Activated effector memory CD4-positive, alpha-beta T cell treated with anti-CD3 and anti-CD28 coated beads, Interleukin-2, amount 50 U/mL, for 16 hours (primary cell): ENCODE results near the gene GTF2E1.
"Not testable (repeated sequence)": the region's sequence is repeated elsewhere in the genome, so short reads cannot be mapped to it uniquely, and the experiment has no call there.

Experiments used
- DNase-seq: peaks from one replicate; pipeline ENCODE4 v3.0.0-alpha.2; 2020

The GTF2E1 gene

DNA sequence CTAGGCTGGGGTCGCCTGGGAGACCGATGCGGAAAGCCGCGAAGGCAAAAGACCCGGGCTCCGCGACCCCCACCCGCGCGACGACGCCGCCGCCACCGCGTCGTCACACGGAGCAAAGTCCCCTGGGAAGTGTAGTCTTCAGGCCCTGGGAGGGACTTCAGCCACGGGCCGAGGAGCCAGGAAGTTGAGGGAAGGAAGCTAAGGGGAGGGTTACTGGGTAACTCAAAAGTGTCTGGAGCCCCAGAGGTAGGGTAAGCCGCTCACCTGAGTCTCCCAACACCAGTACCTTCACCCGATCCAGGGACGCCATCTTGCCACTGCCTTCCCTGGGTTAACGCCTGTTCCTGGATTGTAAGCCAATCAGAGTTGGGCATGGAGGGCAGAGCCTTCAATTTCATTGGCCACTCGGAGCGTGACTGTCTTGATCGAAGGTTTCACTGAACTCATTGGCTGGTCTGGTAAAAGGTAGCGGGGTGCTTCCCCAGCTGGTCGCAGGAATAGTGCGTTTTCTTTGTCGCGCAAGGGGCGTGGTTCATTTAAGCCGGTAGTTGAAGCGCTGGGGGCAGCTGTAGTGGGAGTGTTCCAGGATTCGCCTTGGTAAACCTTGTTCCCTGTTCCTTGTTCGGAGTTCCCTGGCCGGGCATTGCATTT lies at the start of gene GTF2E1, which contains the start of gene RABL3:
TSS of gene GTF2E1 (plus strand) at position 547 of the 651 bp plus-strand sequence. CDS start 7,809 bp downstream, outside the sequence.
TSS of gene RABL3 (minus strand) at position 319 of the 651 bp plus-strand sequence. CDS start at position 310, 9 bp downstream.
- DNase-seq, result peak; percentile 99

DNA sequence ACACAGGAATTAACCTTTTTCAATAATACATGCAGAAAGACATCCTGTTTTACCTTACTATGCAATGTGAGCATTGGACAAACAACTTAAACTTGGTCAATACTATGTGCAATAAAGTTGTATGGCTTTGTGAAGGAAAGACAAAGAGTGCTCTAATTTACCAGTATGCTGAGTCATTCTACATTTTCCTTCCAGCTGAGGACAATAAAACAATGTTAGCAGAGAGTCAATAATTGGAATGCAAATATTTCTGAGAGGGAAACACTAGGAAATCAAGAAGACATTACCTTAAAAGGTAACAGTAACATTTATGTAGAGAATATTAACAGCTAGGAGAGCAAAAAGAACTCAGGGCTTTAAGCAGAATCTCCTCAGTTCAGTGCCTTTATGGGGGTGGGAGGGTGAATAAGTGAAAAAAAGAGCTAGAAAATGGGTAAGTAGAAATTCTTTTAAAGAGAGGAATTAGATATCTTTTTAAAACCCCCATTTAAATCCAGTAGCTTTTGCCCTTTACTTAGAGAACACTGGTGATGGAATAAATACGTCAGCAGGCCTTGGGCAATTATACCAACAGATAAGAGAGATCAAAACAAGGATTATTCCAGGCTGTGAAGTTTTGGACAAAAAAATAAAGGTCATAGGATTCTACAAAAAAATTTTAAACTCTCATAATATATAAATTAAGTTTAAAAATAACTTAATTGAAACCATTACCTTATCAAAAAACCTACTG lies 48.9 kb upstream of the GTF2E1 start:
- DNase-seq, result no peak

GRCh38 chr3:120699333-120699732 lies 43.2 kb upstream of the GTF2E1 start:
- no peak for DNase-seq

DNA sequence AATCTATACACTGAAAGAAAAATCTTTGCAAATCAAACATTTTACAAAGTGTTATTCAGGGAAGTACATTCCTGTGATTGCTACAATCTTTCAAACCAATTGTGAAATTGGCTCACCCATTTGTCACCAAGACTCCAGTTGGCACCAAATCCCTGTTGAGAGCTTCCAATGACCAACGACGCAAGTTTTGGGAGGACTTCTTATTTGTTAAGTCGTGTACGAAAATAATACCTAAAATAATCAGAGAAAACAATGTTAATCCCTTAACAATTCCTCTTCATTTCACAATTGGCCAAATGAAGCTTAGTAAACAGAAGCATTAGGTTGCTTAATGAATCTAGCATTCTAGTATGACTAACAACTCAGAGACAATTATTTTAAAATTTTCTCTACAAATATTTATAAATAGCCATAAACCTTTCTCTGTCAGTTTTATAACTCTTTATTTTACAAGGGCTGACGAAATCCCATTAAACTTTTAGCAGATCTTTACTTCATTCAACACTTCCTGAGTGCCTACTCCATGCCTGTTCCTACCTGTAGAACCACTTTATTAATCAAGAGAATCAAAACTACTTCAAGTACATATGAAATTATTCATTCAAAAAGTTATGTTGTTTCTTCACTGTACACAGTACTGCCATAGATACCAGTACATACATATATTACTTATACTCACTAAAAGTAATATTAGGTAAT lies 36.5 kb upstream of the GTF2E1 start:
- DNase-seq, result no peak

- no peak for DNase-seq
Observed at GRCh38 chr3:120706950-120707349, 35.6 kb upstream of the GTF2E1 start.

- DNase-seq, result no peak
Observed at GRCh38 chr3:120708408-120708807, 34.1 kb upstream of the GTF2E1 start.

DNA sequence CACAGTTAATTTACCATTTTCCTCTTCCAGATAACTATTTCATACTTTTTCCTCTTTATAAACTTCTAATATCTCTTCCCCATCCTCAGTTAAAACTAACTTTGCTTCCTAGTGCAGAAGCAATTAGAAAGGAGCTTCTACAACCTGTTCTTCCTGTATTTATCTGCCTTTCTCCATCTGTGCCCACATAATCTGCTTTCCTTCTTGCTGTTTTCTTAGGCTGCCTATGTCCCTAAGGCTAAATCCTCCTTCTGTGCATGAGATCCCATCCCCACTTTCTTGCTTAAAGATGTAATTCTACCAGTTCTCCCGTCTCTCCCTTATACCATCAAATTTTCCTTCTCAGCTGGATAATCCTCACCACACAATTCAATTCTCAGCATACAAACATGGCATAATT lies 32.2 kb upstream of the GTF2E1 start:
- DNase-seq, result no peak

DNA sequence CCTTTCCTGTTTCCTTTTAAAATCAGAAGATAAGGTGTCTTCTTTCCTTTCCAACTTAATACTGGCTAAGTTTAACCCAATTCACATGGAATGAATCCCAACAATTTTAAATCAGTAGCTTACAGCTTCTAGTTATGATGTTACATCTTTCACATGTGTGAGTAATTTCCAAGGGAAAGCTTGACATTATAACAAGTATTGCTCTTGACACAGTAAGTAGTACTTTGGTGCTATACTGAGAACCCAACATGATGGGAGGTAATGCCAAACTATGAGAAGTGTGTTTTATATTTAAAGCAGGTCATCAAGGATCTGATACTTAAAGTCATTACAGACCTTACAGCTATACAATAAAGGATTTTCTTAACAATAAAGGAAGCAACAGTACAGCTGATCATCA lies 29.3 kb upstream of the GTF2E1 start:
- DNase-seq, result no peak

- peak; percentile 88 for DNase-seq
Observed at GRCh38 chr3:120719167-120719834, 23.2 kb upstream of the GTF2E1 start.

DNA sequence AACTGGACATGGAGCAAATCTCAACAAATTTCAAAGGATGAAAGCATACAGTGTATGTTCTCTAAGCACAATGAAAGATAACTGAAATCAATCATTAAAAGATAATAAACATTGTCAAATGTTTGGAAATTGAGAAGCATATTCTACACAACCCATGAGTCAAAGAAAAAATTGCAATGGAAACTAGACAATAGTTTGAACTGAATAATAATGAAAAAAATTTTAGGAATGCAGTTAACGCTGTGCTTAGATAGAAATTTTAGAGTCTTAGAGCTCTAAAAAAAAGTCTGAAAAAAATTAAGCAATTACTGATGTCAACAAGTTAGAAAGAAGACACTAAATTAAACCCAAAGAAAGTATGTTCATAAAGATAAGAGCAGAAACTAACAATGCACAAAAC lies 15.8 kb upstream of the GTF2E1 start:
- DNase-seq, result no peak

- no peak for DNase-seq
Observed at GRCh38 chr3:120730576-120731542, 11.7 kb upstream of the GTF2E1 start.

GRCh38 chr3:120738006-120738405 lies 4.5 kb upstream of the GTF2E1 start:
- DNase-seq, result not testable (repeated sequence)

- no peak for DNase-seq
Observed at GRCh38 chr3:120741320-120741719, 1.2 kb upstream of the GTF2E1 start.

GRCh38 chr3:120741837-120742197 lies 727 bp upstream of the GTF2E1 start:
- no peak for DNase-seq

DNA sequence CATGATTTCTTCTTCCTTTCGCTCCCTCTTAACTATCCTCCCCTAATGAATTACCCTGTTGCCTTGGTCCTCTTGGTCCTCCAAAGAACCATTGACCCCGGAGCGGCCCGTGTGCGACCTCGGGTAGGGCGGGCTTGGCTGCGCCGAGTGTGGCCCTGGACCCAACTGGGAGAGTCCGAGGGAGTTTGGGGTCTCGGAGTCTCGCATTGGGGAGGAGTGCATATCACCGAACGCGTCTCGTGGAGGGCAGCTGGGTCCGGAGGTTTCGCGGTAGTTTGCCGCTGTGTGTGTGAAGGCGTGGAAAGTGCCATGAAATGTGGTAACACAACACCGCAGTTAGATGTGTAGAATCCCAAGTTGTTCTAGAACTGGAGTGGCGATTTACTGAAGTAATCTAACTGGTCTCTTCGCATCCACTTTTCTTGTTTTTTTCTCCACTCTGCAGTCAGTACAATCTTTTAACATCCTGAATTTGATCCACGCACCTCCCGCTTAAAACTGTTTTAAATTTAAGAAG lies 363 bp downstream of the GTF2E1 start:
- no peak for DNase-seq

DNA sequence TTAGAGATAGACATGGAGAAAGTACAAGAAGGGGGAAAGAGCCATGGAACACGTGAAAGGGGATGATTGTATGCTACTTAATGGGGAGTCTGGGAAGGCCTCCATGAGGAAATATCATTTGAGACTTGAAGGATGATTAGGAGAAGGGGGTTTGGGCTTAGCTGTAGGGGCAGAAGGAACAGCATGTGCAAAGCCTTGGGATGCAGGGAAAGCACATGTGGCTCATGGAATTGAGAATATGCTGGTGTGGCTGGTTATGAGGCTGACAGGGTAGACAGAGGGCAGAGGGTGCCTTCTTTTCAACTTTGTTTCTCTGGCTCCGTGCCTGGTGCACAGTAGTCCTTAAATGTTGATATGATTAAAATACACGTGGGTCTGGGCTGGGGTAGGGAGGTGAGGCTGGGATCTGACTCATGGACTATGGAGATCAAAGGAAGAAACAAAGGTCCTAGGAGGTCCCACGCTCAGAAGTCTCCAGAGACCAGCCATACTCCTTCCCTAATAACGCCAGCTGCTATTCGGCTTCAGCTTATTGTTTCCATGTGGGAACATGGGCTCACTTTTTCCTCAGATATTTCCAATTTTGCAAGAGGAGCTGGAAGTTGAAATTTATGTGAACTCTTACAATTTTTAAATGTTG lies 1.1 kb downstream of the GTF2E1 start:
- no peak for DNase-seq

DNA sequence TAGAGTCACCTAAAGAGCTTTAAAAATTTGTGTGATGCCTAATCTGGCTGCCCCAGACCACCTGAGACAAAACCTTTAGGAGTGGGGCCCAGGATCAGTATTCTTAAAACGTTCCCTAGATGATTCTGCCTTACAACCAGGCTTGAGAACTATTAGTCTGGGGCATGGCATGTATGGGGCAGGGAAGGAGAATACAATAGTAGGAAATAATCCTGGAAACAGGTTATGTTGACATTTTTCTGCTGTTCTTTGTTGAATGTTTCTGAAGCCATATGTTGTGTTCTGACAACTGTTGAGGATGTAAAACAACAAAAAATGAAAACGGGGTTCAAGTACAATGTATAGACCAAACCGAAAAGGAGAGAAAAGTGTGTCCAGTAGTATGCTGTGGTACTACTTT lies 2.9 kb downstream of the GTF2E1 start:
- no peak for DNase-seq

DNA sequence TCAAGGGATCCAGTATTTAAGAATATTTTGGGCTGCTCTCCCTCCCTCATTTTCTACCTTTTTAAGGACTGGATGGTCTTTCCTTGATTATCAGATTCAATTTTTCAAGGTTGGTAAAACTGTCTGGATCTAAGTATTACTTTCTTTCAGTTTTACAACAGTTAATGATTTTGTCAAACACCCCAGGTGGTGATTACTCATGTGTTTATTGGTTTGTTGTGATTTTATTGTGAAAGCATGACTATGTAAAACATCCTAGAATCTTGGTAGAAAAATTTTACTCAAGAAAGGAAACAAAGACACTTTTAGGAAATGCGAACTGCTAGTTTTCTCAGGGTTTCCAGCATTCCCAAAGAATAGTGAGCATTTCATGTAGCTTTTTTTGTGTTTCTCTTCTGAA lies 7.3 kb downstream of the GTF2E1 start:
- DNase-seq, result no peak

DNA sequence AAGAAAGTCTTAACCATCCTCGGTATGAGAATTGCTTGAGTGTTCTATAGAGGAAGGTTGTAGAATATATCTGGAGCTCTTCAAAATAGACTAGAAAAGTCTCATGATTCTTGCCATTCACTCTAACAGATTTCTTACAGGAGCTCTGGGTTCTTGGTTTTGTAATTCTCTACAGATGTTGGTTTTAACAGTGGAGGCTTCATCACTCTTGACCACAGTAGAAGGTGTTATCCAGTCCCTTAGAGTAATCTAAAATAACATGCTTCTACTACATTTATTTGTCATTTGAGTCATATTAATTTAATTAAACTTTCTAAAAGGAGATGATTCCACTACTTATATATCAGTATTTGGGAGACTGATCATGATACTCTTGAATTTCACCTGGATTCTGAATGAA lies 9.7 kb downstream of the GTF2E1 start:
- no peak for DNase-seq

DNA sequence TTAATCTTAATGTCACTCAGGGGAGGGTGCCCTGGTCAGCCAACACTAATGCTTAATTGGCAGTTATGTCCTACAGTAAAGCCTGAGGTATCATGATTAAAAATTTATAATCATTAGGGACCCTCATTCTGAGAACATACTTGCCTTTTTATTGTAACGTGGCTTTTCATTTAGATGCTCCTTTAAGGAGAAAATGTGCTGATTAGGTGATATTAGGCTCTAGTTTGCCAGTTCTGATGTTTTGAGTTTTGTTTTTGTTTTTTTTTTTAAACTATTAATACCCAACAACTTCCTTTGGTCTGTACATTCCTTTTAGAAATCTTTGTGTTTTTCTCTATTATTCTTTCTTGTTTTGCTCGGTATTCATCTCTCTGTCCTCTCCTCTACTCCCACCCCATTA lies 10.3 kb downstream of the GTF2E1 start:
- no peak for DNase-seq

- DNase-seq, result no peak
Observed at GRCh38 chr3:120753810-120754209, 11.3 kb downstream of the GTF2E1 start.
